Coronary artery (tissue), 2 donors: ENCODE results near the gene ANKRD26.
"Not testable (repeated sequence)": the region's sequence is repeated elsewhere in the genome, so short reads cannot be mapped to it uniquely, and the experiment has no call there.

Experiments used
- DNase-seq: peaks from one replicate; pipeline ENCODE4 v3.0.0-alpha.2; 2017; ENCODE audit warnings: low spot score
- H3K27ac ChIP-seq, 2 donors: fragments of 200-600 bp; sonication (generic); one replicate each; pipeline ENCODE4 v1.5.1; 2016 to 2019
- H3K4me3 ChIP-seq: fragments of 200-600 bp; sonication (generic); 2 replicates; pipeline ENCODE4 v1.5.1; 2016; ENCODE audit warnings: mild to moderate bottlenecking, moderate library complexity
- CTCF ChIP-seq: fragments of 200-600 bp; sonication (generic); IDR thresholded peaks from one replicate; pipeline ENCODE4 v1.5.1; 2019; ENCODE audit warnings: antibody characterized with exemption

The ANKRD26 gene

DNA sequence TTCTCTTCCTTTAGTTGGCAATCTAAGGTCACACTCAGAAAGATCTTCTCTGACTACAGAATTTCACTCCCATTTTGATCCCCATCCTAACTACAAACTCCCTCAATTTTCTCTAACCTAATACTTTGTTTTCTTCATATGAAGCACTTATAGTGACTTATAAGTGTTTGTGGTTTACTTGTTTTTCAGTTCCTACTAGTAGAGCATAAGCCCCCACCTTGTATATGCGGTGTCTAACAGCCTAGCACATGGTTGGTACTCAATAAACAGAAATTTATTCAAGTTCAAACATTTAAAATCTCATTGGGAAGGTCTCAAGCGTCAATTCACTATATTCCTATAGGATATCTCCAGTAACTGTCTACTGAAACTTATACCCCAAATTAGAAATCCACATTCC is 35.2 kb downstream of the ANKRD26 start:
- H3K4me3 ChIP-seq, result no peak overlapping the region
- no peak for TF ChIP-seq CTCF
- H3K27ac ChIP-seq, result no peak overlapping the region
- no peak for DNase-seq

- Histone ChIP-seq H3K4me3 (no peak overlapping the region), H3K27ac (no peak overlapping the region)
- TF ChIP-seq CTCF, result no peak
- no peak for DNase-seq
Measured at GRCh38 chr10:27052656-27053055, 47.6 kb downstream of the ANKRD26 start.

GRCh38 chr10:27045247-27045646 is 55.0 kb downstream of the ANKRD26 start:
- not testable (repeated sequence) for H3K4me3 ChIP-seq, DNase-seq, H3K27ac ChIP-seq

DNA sequence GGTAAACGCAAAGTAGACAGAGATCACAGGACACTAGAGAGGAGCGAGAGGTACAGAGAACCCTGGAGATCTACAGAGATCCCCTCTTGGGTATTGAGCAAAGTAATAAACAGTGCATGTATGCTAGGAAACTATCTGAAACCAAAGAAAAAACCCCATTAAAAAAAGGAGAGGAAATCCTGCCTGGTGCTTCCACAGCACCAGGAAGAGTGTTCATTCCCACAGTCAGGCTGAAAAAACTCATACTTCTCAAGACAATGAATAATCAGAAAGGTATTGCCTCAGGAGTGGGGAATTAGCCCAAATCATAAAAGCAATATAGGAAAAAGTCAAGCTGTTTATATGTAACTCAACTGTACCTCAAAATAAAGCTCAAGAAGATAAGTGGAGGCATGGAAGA is 59.1 kb downstream of the ANKRD26 start:
- no peak for DNase-seq
- H3K4me3 ChIP-seq, result no peak overlapping the region
- no peak for TF ChIP-seq CTCF
- no peak overlapping the region for H3K27ac ChIP-seq

- H3K27ac ChIP-seq, result no peak overlapping the region
- H3K4me3 ChIP-seq, result no peak overlapping the region
- no peak for TF ChIP-seq CTCF
- DNase-seq, result no peak
Measured at GRCh38 chr10:27038168-27038567, 62.1 kb downstream of the ANKRD26 start.

- H3K4me3 ChIP-seq, result no peak overlapping the region
- no peak for TF ChIP-seq CTCF
- no peak overlapping the region for H3K27ac ChIP-seq
- no peak for DNase-seq
Measured at GRCh38 chr10:27035163-27035562, 65.1 kb downstream of the ANKRD26 start.

DNA sequence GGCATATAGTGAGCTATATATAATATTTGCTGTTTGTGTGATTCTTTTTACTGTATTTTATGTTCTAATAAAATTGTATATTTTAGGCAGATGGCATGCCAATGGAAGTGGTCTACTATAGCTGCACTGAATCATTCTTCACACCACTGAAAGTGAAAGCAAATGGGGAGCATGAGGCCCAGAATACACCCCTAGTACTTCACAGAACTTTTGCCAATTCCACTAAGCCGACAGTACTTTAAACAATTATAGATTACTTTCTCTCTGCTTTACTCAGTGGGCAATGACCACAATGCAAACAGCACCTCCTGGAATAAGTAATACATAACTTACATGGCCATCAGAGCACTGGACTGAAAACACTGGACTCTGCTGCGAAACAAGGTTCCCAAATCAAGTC is 70.2 kb downstream of the ANKRD26 start:
- no peak for TF ChIP-seq CTCF
- no peak overlapping the region for H3K4me3 ChIP-seq
- no peak for DNase-seq
- no peak overlapping the region for H3K27ac ChIP-seq

GRCh38 chr10:27022048-27022447 is 78.2 kb downstream of the ANKRD26 start:
- Histone ChIP-seq H3K27ac (no peak overlapping the region), H3K4me3 (no peak overlapping the region)
- no peak for DNase-seq
- TF ChIP-seq CTCF, result no peak
